DOHH2 (cell line): ENCODE results near the gene FZD4.

ENCODE experiments used
- H3F3A ChIP-seq: fragments of 200-600 bp; sonication (generic), shearing (Covaris generic); 2 replicates; pipeline ENCODE4 v1.6.0; 2016; ENCODE audit warnings: antibody characterized with exemption, mild to moderate bottlenecking; ENCODE audit not compliant: control insufficient read depth, insufficient read depth
- H3K27ac ChIP-seq: fragments of 200-600 bp; sonication (generic); 2 replicates; pipeline ENCODE4 v1.5.1; 2014; ENCODE audit warnings: low read depth, mild to moderate bottlenecking, low read length, moderate library complexity
- H3K27me3 ChIP-seq: fragments of 200-600 bp; sonication (generic); 2 replicates; pipeline ENCODE4 v1.6.1; 2014; ENCODE audit warnings: mild to moderate bottlenecking, low read length, mixed read lengths; ENCODE audit not compliant: control insufficient read depth
- H3K36me3 ChIP-seq: fragments of 200-600 bp; sonication (generic); 2 replicates; pipeline ENCODE4 v1.6.1; 2014; ENCODE audit warnings: mild to moderate bottlenecking, low read length, moderate library complexity, mixed read lengths; ENCODE audit not compliant: control insufficient read depth
- H3K4me1 ChIP-seq: fragments of 200-600 bp; sonication (generic); 2 replicates; pipeline ENCODE4 v1.6.1; 2014; ENCODE audit warnings: mild to moderate bottlenecking, low read length, mixed read lengths; ENCODE audit not compliant: control insufficient read depth
- H3K4me2 ChIP-seq: fragments of 200-600 bp; sonication (generic); 2 replicates; pipeline ENCODE4 v1.6.0; 2014; ENCODE audit warnings: mild to moderate bottlenecking, low read length, moderate library complexity
- H3K4me3 ChIP-seq: fragments of 200-600 bp; sonication (generic); 2 replicates; pipeline ENCODE4 v1.5.1; 2014; ENCODE audit warnings: mild to moderate bottlenecking, low read length, mixed read lengths
- H3K79me2 ChIP-seq: fragments of 200-600 bp; sonication (generic); 2 replicates; pipeline ENCODE4 v1.6.1; 2014; ENCODE audit warnings: mild to moderate bottlenecking, low read length, mixed read lengths; ENCODE audit not compliant: control insufficient read depth
- H3K9me2 ChIP-seq: fragments of 200-600 bp; sonication (generic); replicated peaks from 2 replicates; pipeline ENCODE4 v1.6.1; 2014; ENCODE audit warnings: mild to moderate bottlenecking, low read length, mixed read lengths; ENCODE audit not compliant: control insufficient read depth
- H3K9me3 ChIP-seq: fragments of 200-600 bp; sonication (generic); 2 replicates; pipeline ENCODE4 v1.6.1; 2014; ENCODE audit warnings: antibody characterized with exemption, low read length, mixed read lengths; ENCODE audit not compliant: control insufficient read depth, insufficient read depth
- H4K20me1 ChIP-seq: fragments of 200-600 bp; sonication (generic); 2 replicates; pipeline ENCODE4 v1.6.0; 2014; ENCODE audit warnings: low read depth, mild to moderate bottlenecking, antibody characterized with exemption, low read length, moderate library complexity; ENCODE audit not compliant: control insufficient read depth, insufficient read depth
- CTCF ChIP-seq: fragments of 200-600 bp; sonication (generic); IDR thresholded peaks from one replicate; pipeline ENCODE4 v1.5.1; 2014; ENCODE audit warnings: antibody characterized with exemption, mild to moderate bottlenecking, low read depth, low read length; ENCODE audit not compliant: poor library complexity, severe bottlenecking
- EZH2phosphoT487 ChIP-seq: fragments of 200-600 bp; sonication (generic); IDR thresholded peaks from 2 replicates; pipeline ENCODE4 v1.6.1; 2017; ENCODE audit warnings: borderline replicate concordance, mild to moderate bottlenecking, antibody characterized with exemption, low read length, moderate library complexity, mixed read lengths

FZD4 gene

GRCh38 chr11:86931548-86932258 is 23.5 kb downstream of the FZD4 start:
- H3K9me2 ChIP-seq = no peaks in the 10 kb centered on the region
- H3K4me1 ChIP-seq = no peaks in the 10 kb centered on the region
- H3K4me2 ChIP-seq = no peak overlapping the region
- H3F3A ChIP-seq = no peaks in the 10 kb centered on the region
- TF ChIP-seq EZH2phosphoT487 (no peak), CTCF (no peak)
- no peak overlapping the region for H3K27ac ChIP-seq
- H3K4me3 ChIP-seq = no peak overlapping the region
- H3K36me3 ChIP-seq = no peaks in the 10 kb centered on the region
- H4K20me1 ChIP-seq = no peaks in the 10 kb centered on the region; the same call in 1 of the 2 replicates
- no peaks in the 10 kb centered on the region for H3K79me2 ChIP-seq
- H3K9me3 ChIP-seq = no peaks in the 10 kb centered on the region
- no peaks in the 10 kb centered on the region for H3K27me3 ChIP-seq

GRCh38 chr11:86930957-86931547 is 24.1 kb downstream of the FZD4 start:
- Histone ChIP-seq H3K9me3 (no peaks in the 10 kb centered on the region), H3K4me2 (no peak overlapping the region), H3K79me2 (no peaks in the 10 kb centered on the region), H3K27me3 (no peaks in the 10 kb centered on the region), H3K9me2 (no peaks in the 10 kb centered on the region), H4K20me1 (no peaks in the 10 kb centered on the region; the same call in 1 of the 2 replicates), H3K36me3 (no peaks in the 10 kb centered on the region), H3K4me1 (no peaks in the 10 kb centered on the region), H3F3A (no peaks in the 10 kb centered on the region), H3K27ac (no peak overlapping the region), H3K4me3 (no peak overlapping the region)
- TF ChIP-seq EZH2phosphoT487 = no peak
- no peak for TF ChIP-seq CTCF

DNA sequence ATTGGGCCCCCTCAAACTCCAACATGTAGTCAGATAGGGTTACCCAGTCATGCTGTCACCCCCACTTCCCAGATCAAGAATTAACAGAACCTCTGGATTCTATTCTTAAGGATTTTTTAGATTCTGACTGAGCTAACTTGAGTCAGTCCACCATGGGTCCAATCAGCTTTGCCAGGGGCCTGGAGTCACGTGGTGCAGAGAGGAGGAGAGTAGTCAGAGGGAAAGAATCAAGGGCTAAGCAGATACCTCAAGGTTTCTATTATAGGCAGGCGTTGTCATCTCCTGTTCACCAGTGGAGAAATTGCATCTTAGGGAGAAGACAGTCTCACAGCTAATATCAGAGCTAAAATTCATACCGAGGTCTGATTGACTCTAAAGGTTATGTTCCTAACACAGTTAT is 28.2 kb downstream of the FZD4 start:
- peaks cover 5% of the 10 kb centered on the region; the same call in 1 of the 2 replicates for H3K27me3 ChIP-seq

More for the DNA sequence above, 28.2 kb downstream of the FZD4 start:
- Histone ChIP-seq H3K9me3 (no peaks in the 10 kb centered on the region), H3K79me2 (no peaks in the 10 kb centered on the region), H3K4me1 (no peaks in the 10 kb centered on the region), H4K20me1 (no peaks in the 10 kb centered on the region), H3F3A (no peaks in the 10 kb centered on the region), H3K4me3 (no peak overlapping the region), H3K4me2 (no peak overlapping the region), H3K27ac (no peak overlapping the region), H3K9me2 (no peaks in the 10 kb centered on the region), H3K36me3 (no peaks in the 10 kb centered on the region)
- TF ChIP-seq CTCF = no peak
- no peak for TF ChIP-seq EZH2phosphoT487
